ENCODE results near the gene KATNB1.

- no peak for TF ChIP-seq POLR2A (IDR thresholded peaks at IDR 0.05)
- TF ChIP-seq, protein P1, sequence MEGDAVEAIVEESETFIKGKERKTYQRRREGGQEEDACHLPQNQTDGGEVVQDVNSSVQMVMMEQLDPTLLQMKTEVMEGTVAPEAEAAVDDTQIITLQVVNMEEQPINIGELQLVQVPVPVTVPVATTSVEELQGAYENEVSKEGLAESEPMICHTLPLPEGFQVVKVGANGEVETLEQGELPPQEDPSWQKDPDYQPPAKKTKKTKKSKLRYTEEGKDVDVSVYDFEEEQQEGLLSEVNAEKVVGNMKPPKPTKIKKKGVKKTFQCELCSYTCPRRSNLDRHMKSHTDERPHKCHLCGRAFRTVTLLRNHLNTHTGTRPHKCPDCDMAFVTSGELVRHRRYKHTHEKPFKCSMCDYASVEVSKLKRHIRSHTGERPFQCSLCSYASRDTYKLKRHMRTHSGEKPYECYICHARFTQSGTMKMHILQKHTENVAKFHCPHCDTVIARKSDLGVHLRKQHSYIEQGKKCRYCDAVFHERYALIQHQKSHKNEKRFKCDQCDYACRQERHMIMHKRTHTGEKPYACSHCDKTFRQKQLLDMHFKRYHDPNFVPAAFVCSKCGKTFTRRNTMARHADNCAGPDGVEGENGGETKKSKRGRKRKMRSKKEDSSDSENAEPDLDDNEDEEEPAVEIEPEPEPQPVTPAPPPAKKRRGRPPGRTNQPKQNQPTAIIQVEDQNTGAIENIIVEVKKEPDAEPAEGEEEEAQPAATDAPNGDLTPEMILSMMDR (IDR thresholded peaks at IDR 0.05 in 8 of 11, conservative IDR thresholded peaks at IDR 0.05 in 3 of 11) = no peak
Measured at GRCh38 chr16:57740423-57741071, 5.0 kb downstream of the KATNB1 start.

Measured in spleen (tissue), 7 donors.